ENCODE measurements around the gene KAZALD1. TPM values are rescaled to one million over a fixed set of nuclear protein-coding genes. Genes with fewer than 3 reads are reported as not detected.

KAZALD1 gene
- total RNA-seq, 2 donors from 2014 or later, result 7.1 to 7.2 TPM

DNA sequence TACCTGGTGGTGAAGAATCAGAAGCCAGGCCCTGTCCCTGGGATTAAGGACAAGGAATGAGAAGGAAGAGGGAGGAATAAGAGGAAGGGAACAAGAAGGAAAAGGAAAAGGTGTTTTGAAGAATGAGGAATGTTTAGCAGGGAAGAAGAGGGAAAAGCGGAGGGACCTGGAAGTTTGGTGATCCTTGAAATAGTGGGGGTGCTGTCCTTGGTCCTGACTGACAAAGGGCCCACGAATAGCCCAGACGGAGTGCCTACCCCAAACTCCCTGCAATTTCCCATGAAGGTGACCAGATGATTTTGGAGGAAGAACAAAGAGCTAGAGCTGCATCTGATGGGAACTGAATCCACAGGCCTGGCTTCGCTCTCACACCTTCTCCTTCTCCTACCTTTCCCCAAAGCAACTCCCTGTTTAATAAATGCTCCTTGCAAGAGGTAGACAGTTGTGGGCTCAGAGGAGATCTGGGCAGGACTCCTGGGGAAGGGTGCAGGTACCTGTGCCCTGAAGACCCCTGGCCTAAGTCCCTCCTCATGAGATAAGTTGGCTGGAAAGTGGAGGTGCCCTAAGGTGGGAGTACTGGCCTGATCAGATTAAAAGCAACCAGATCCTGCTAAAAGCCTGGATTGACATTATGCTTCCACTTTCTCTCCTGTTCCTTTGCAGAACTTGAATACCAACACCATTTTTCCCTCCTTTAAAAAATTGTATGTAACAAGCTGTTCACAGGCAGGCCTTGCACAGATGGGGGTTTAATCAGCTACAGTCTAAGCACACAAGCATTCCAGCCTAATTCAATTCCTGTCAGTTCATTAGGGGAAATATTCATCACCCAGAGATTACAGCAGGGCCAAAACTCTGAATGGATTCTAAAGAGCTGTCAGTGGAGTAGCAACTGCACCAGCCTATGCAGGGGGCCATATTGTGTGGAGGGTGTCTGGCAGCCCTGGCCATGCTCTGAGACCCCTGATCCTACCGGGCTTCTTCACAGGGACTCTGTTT lies 19.4 kb downstream of the KAZALD1 start:
- intact Hi-C loops (cut with DNase I), result no loop called here
- DNase-seq, result no peak
- ATAC-seq, result no peak

DNA sequence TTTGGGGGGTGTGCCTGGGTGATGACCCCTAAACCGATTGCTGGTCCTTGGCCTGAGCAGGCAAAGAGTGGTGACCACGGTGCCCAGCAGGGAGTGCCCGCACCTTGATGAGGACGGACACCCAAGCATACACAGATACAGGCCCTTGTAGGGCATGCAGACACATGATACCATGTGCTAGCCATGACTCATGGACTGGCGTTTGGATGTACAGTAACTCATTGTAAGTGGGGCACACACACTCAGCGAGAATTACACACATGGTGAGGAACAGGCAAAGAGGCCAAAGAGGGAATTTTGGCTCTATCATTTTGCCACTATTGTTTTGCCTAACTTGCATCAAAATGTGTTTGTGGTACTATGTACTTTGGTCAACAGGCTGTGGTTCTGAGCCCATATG lies 24.1 kb downstream of the KAZALD1 start:
- ATAC-seq, result no peak
- intact Hi-C loops (cut with DNase I), result no loop called here
- DNase-seq, result no peak

DNA sequence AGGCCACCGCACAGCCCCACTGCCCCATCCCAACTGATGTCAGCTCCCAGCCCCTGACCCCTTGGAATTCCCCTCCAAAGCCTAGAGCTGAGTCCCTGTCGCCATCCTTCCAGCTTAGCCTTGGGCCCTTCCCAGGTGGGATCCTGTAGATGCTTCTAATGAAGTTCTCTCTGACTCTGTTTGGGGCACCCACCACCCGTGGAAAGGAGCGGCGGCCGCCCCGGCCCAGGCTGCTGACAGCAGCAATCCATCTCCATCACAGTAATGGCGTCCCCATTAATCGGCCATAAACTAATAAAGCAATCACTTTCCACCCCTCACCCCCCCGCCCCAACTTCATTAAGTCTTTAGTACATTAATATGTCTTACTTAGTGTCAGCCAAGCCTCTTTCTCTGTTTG lies 25.6 kb downstream of the KAZALD1 start:
- no peak for ATAC-seq
- intact Hi-C loops (cut with DNase I), result no loop called here
- no peak for DNase-seq

DNA sequence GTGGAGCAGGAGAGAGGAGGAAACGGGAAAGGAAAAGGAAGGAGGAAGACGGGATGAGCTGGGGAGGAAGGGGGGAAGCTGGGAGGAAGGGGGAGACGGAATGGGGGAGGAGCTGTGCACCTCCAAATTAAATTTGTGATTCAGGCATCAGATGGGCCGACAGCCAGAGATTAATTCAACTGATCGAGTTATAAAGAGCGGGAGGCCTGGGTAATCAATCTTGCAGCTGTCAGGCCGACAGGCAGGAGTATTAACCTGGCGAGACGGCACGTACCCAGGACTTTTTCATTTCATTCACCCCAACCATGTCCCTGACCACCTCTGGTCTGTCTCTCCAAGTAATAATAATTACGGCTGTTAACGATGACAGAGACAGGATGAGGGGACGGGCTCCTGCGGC lies 26.2 kb downstream of the KAZALD1 start:
- intact Hi-C loops (cut with DNase I), result no loop called here
- no peak for ATAC-seq
- DNase-seq, result no peak

DNA sequence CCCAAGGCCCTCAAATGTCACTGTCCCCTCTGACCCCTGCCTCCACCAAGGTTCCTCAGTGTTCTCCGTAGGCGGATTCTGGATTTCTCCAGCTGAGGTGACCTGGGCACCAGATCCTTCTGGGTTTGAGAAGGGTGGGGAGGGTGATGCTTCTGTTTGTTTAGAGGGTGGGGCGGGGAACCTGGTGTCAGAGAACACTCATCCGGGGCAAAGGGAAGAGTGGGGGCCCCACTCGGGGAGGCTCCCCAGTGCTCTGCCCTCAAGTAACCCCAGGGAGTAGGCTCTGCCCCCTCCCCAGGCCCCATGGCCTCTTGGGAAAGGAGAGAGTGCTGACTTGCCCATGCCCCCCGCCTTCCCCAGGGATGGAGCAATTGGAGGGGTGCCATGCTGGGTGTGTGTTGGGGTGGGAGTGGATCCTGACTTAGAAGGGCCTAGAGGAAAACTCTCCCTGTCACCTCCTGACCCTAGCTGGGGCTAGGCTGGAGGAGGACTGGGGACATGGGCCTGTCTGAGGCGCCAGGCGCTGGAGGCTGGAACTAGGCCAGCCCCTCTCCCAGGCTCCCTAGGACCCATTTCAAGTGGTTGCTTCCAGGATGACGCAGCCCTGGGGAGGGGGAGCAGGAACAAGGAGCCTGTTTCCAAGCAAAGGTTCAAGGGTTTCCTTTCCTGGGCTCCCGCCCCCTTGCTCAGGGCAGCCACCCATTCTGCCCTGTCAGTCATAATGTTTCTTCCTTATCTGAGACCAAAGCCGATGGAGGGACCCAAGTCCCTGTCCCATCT lies 27.9 kb downstream of the KAZALD1 start:
- ATAC-seq (no peak), DNase-seq (no peak)
- intact Hi-C loops (cut with DNase I), result no loop called here

DNA sequence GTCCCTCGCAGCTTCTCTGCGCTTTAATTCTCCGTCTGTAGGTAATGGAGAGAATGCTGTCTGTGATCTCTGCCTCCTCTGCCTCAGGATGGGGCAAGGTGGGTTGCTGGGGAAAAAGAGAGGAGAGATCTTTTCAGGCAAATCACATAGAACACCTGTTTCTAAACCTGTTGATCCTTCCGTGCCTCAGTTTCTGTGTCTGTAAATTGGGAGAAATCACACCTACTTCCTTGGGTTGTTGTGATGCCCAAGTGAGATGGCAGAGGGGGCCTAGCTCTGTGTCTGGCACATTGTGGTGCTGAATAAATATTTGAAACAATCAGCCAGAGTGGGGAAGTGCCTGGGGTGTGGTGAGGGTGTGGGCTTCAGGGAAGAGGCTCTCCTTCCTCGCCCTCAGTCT lies 28.8 kb downstream of the KAZALD1 start:
- ATAC-seq (no peak), DNase-seq (no peak)
- intact Hi-C loops (cut with DNase I), result no loop called here

DNA sequence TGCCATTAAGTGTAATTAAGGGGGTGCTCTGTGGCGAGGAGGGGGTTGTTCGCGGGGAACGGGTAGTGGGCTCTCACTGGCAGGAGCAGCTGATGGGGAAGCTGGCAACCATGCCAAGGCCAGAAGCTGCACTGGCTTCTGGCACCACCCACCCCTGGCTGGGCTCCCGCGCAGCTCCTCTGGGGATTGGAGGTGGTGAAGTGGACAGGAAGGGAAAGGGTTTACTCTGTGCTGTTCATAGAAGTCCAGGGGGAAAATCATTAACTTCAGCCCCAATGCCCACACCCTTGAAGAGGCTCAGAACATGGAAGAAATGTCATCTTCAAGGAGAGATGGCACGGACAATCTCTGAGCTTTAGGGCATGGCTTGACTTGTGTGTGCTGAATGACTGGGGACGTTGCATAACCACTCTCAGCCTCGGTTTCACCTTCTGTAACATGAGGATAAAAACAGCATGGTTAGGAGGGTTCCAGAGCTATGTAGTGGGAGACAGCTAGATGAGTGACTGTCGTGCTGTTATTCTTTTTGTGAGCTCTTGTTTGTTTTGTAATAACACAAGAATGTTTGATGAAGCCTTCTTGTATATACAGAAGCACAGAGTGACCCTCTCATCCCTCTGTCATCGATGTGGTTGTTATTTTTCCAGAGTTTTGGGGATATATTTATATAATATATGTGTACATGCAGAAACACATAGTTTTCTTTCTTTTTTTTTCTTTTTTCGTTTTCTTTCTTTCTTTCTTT lies 29.9 kb downstream of the KAZALD1 start:
- no peak for DNase-seq
- intact Hi-C loops (cut with DNase I), result no loop called here
- no peak for ATAC-seq

DNA sequence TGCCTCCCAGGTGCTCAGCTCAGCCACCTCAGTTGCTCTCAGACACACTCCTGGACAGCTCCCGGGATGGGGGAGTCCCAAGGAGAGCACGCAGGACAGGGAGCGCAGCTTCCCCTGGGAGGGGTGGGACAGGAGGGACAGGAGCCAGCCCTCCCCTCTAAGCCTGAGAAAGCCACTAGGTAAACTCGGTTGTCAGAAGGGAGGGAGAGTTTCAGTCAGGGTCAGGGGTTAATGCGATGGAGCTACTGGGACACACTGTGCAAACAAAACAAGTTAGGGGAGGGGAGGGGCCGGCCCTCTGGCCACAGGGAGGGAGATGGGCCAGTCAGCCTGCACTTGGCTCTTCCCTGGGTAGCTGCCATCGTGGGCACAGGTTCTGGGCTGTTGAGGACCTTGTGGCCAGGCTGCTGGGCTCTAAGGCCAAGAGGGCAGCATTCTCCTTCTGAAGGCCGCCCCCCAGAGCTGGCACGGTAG lies 31.1 kb downstream of the KAZALD1 start:
- intact Hi-C loops (cut with DNase I), result no loop called here
- DNase-seq, result no peak

DNA sequence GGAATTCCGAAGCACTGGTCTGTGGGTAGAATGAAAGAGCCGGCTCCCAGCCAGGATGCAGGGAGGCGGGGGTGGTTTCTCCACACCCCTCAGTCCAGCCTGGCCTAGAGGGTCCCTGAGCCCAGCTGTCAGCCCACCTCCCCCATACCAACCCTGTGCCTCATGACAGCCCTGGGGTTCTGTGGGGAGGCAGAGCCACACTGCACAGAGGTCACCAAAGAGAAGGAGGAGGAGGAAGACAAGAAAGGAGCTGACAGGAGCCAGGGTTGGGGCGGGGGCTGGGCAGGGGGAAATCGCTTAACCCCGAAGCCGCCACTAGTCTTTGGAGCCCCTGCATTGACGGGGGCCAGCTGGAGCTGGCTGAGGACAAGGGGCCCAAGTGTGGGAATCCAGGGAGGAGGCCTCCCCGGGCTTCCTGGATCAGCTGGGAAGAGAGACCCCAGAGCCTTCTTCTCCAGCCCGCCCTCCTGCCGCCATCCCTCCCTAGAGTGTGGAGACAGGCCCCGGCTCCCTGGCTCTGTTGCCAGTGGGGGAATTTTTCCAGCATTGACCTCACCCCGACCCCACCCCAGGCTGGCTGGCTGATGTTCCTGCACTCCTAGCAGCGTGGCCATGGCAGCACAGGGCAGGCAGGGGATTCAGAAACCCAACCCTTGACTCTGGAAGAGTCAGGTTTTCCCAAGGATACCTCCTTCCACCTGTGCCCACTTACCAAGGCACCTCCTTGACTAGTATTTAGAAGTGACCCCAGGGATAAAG lies 32.5 kb downstream of the KAZALD1 start:
- ATAC-seq (no peak), DNase-seq (no peak)
- intact Hi-C loops (cut with DNase I), result no loop called here

More for the DNA sequence above, 31.1 kb downstream of the KAZALD1 start:
- ATAC-seq, result no peak

DNA sequence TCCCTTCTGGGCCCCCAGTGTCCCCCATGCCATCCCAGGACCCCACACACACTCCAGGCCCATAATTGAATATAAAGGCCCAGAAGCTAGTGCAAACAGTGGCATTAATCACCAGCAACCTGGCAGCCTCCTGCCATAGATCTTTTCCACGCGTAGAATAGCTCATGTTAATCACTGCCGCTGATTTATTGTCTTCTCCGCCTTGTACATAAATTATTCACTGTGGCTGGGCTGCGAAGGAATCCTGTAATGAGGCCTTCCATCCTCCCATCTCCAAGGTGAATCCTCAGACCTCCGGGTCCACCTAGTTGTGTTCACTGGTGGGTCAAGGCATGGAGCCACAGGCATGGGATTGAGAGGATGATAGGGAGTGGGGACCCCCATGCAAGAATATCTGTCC lies 33.2 kb downstream of the KAZALD1 start:
- no peak for ATAC-seq
- intact Hi-C loops (cut with DNase I), result loop anchor here in 1 of 2 donors (1.0 kb wide), 1 partner anchor 47 kb away; no protein-coding TSS in a partner anchor
- DNase-seq, result no peak

DNA sequence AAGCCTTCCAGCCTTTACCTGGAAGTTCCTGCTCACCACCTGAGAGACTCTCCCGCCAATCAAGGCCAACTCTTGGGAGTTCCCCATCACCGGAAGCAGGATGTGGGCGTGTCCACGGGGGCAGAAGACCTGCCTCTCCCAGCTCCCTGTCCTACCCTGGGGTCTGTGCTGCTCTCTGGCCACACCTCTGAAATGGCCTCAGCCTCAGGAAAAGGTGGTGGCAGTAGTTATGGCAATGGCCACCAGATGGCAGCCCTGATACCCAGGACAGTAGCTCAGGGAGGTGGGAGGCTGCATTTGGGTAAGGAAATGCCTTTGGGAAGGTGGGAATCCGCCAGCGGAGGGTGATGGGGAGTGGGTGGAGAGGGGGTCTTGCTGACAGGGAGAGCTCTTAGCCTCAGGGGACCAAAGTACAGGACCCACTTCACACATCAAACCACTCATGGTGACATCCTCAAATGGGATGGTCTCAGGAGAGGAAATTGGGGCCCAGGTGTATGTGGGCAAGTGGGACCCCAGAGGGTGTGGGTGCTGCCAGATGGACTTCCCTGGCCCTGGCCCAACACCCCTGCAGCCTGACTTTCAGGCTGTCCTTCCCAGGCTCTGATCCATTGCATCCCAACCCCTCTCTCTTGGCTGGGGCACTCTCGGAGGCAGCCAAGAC lies 33.9 kb downstream of the KAZALD1 start:
- peak; percentile 70 to 84 for ATAC-seq
- intact Hi-C loops (cut with DNase I), result loop anchor here (1.0 to 2.0 kb wide), 2 partner anchors 45 to 47 kb away; no protein-coding TSS in a partner anchor
- peak; percentile 68 for DNase-seq

DNA sequence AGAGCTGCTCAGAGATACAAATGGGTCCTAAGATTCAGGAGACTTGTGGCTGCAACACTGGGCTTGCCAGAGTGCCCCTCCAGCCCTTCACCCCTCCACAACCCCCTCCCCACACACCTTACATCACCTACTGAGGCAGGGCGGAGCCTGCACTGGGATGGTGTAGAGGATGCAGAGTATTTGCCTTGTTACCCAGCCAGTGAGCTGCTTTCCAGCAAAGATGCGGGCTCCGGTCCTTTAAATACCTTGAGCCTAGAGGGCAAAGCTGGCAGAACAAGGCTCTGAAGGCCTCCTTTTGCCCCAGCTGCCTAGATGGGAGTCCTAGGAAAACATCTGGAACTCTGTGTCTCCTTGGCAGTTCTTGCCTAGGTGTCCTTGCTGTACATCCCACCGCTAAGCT lies 34.6 kb downstream of the KAZALD1 start:
- intact Hi-C loops (cut with DNase I), result loop anchor here in 1 of 2 donors (2.0 kb wide), 1 partner anchor 44 kb away; no protein-coding TSS in a partner anchor
- ATAC-seq (no peak), DNase-seq (no peak)

DNA sequence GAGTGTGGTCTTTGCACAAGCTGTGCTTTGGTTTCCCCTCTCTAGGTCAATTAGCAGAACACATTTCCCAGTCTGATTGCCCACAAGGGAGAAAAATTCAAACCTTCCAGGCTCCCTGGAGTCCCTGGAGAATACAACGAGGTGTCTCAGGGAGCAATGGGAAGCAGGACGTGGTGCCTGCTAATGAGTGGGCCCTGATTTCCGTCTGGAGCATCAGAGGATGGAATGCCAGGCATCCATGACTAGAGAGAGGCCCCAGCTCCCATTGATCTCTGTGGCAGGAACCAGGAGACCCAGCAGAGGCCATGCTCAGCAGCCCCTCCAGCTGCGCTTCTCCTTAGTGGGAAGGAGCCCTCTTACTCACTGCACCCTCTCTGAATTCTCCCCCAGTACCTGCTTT lies 36.1 kb downstream of the KAZALD1 start:
- intact Hi-C loops (cut with DNase I), result loop anchor here in 1 of 2 donors (2.0 kb wide), 1 partner anchor 43 kb away; no protein-coding TSS in a partner anchor
- DNase-seq (no peak), ATAC-seq (no peak)

DNA sequence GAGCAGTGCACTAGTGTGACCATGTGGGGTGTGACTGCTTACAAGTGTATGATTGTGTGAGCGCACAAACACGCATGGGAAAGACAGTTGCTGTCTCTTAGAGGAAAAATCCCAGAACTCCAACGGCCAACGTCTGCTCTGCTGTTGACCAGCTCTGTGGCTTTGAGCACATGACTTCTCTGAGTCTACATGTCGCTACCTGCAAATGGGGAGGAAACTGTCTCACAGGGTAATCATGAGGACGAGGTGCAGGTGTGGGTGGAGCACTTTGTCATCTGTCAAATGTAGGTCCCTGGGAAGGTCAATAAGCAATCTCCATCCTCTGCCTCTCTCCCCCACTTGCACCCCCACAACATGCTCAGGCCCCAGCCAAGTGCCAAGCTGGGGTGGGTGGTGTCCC lies 38.1 kb downstream of the KAZALD1 start:
- ATAC-seq (no peak), DNase-seq (no peak)
- intact Hi-C loops (cut with DNase I), result no loop called here

DNA sequence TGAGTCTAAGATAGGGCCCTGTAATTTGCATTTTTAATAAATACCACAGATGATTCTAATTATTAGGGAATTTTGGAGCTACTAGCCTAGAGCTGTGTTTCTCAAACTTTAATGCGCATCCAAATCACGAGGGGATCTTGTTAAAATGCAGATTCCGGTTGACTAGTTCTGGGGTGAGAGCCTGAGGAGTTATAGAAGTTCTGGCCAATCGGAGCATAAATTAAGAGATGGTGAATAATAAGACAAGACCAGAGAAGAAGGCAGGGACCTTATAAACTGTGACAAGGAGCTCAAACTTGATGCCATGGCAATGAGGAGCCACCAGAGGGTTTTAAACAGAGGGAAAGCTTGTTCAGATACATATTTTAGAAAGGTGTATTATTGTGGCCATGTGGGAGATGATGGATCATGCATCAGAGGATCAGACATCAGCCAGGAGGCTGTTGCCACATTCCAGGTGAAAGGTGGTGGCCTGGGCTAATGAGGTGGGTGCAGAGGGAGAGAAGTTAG lies 39.6 kb downstream of the KAZALD1 start:
- intact Hi-C loops (cut with DNase I), result no loop called here
- DNase-seq (no peak), ATAC-seq (no peak)

DNA sequence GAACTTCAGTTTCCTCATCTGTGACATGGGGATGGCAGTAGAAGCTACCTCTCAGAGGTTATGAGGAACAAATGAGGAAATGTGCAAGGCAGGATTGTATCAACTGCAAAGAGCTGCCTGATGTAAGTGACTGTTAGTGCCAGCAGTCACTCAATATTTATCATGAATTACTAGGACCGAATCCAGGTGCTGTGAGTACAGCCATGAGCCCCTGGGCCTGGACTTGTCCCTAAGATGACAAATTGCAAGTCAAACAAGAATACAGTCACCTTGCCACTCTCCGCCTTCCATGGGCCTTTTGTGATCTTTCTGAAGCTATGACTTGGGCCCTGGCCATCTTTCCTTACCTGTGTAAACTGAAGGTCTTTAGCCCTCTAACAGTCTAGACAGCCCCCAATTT lies 41.6 kb downstream of the KAZALD1 start:
- ATAC-seq, result no peak
- intact Hi-C loops (cut with DNase I), result no loop called here
- DNase-seq, result no peak

DNA sequence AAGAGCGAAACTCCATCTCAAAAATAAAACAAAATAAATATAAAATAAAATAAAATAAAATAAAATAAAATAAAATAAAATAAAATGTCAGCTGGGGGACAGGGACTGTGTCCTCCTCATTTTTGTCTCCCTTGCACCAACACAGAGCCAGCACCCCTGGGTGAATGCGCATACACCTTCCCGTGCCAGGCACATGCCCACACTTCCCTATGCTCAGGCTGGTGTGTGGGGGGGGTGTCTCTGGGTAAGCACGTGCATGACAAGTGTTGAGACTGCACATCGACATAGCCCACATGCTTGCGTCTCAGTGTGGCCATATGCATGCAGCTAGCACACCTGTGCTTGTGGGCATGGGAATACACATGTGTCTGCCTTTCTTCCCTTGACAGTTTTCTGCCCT lies 44.6 kb downstream of the KAZALD1 start:
- intact Hi-C loops (cut with DNase I), result no loop called here
- no peak for ATAC-seq
- DNase-seq, result no peak

DNA sequence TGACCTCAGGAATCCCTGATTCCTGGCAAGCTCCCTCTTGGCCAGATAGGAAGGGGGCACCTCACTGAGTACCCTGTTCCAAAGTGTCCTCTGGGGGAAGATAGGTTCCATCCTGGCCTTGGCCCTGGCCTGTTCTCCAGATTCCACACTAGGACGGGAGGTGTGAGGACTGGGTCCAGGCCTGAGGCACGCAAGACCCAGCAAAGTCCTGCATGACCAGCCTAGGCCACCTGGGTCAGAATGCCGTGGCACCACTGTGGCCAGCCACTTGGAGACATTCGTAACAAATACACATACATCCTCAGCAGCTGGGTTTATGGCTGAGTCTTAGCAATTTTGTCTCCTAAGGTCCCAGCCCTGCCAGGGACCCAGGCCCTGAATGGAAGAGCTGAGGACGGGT lies 46.0 kb downstream of the KAZALD1 start:
- ATAC-seq (no peak), DNase-seq (no peak)
- intact Hi-C loops (cut with DNase I), result no loop called here
